A204.1 (cell line): ENCODE results near the gene IFI27L2.

Source experiments
- FAIRE-seq: peaks from 2 replicates; lab custom pipeline; 2012; peaks lifted over from hg19 to GRCh38; lab: Jason Lieb, UNC

IFI27L2 gene

DNA sequence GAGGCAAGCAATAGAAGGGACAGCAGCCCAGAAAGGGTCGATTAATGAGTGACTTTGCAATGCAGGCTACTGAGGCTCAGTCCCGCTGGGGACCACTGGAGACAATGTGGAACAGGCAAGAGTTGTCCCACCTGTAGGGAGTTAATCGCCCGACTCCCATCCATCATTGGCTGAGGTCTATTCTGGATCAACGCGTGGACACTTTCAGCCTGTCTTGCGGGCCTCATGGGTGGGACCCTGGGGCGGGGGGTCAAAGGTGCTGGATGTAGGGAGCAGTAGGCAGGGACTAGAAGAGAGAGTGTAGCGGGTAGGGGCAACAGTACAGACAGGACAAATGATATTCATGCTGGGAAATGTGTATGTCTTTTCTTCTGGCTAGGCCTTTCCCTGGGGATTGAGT lies 6.1 kb downstream of the IFI27L2 start:
- no peak for FAIRE-seq

DNA sequence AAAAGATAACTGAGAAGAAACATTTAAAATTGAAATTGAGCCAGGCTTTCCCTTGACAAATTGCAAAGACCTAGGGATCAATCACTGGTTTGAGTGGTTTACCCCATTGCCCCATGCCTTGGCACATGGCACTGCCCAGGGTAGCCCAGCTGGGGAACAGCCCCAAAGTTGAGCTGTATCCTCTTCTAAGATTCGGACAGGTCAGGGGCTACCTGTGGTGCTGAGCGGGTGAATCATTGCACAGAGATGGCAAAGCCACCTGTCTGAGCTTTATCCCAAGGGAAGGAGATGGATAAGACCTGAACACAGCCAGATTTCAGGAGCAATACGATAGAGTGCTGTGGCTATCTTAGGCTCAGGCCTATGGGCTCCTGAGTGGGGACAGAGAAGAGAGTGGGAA lies 7.0 kb downstream of the IFI27L2 start:
- FAIRE-seq = no peak

DNA sequence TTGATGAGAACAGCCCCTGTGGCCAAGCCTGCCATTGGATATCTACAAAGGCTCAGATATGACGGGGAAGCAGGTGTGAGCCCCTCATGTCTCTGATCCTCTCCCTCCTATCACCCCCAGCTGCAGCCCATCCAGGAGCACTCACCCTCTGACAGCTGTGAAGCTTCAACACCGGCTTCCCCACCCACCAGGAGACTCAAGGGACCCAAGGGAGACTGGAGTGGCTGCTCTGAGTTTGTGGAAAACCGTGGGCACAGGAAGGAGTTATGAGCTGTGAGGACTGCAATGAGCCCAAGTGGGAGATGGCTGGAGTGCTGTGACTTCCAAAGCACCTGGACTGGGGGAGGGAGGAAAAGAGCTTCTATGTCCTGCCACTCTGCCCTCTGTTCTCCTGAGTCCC lies 7.9 kb downstream of the IFI27L2 start:
- FAIRE-seq = no peak

DNA sequence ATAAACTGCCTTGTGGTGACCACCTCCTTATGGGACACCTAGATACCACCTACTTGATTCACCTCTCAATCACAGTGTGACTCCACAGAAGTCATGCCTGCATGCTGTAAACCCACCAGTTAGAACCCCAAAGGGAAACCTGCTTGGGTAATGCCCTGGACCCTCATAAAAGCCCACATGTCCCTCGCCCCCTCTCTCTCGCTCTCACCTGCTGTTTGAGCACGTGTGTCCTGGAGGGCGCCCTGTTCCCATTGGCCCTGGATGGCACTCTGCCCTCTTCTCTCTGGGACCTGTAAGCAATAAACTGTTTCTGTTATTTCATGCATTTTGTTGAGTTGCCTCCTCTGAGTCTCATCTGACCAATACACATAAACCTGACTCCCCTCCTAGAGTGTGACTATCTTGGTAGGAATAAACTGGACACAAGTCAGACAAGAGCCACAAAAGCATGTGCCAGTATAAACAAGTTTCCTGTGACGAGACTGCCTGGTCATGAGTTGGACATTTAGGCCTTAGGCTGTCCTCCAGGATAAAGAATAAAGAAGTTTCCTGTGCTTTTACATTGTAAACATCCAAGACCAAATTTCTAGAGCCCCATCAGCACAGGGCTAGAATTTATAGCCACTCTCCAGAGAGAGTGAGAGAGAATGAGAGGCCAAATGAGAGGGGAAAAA lies 8.6 kb downstream of the IFI27L2 start:
- no peak for FAIRE-seq

DNA sequence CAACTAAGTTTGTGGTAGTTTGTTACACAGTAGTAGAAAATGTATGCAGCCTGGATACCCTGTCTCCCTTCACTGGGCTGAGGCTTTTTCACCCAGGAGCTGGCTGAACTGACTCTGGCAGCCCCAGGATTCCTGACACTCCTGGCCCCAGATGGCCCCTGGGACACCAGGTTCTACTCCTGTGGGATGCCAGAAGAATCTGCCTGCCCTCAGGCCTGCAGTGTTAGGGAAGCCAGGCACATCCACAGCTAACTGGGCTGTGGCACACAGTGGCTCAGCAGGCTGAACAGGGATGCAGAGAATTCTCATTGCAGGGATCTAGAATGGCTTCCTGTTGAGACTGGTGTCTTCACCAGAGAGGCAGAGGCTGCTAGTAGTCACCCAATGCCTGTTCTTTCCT lies 10.3 kb downstream of the IFI27L2 start:
- no peak for FAIRE-seq

DNA sequence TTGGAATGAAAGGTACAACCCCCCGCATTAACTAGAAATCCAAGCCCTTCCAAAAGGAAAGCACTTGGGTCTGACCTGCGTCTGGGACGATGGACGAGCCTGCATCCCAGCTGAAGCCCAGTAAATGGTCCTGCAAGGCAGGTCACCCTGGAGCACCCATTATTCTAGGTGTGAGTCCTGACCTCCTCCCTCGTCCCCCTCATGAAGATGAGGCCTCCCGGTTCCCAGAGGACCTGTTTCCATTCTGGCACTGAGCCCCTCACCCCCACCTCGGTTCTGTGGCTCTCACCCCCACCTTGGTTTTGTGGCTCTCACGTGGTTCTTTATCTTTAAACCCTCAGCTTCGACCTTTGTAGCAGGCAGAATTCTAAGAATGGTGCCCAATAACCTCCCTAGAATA lies 11.5 kb downstream of the IFI27L2 start:
- no peak for FAIRE-seq

DNA sequence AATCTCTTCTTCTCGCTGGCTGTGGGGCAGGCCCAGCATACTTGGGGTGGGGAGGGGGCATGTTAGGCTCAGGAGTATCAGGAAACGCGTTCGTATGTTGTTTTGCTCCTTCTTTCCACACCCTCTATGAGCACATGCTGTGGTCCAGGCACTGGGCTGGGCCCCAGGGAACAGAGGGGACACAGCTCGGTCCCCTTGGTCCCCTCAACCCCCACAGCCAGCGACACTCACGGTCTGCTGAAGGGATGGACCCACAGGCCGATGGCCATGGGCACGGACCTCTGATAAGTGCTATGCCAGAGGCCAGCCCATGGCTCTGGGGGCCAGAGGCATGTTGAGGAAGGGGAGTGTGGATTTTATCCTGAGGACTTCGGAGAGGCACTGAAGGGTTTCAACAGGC lies 12.7 kb downstream of the IFI27L2 start:
- no peak for FAIRE-seq

DNA sequence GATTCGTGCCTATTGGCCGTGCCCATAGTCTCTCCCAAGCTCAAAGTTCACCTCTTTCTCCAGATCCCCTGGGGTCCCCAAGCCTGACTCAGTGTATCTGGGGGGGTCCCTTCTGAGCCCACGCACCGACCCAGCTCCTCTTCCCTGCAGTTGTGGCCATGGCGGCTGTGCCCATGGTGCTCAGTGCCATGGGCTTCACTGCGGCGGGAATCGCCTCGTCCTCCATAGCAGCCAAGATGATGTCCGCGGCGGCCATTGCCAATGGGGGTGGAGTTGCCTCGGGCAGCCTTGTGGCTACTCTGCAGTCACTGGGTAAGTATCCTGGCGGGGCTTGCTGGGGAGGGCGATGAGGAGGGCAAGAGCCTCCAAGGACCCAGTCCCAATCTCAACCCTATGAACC lies 13.8 kb downstream of the IFI27L2 start:
- no peak for FAIRE-seq

DNA sequence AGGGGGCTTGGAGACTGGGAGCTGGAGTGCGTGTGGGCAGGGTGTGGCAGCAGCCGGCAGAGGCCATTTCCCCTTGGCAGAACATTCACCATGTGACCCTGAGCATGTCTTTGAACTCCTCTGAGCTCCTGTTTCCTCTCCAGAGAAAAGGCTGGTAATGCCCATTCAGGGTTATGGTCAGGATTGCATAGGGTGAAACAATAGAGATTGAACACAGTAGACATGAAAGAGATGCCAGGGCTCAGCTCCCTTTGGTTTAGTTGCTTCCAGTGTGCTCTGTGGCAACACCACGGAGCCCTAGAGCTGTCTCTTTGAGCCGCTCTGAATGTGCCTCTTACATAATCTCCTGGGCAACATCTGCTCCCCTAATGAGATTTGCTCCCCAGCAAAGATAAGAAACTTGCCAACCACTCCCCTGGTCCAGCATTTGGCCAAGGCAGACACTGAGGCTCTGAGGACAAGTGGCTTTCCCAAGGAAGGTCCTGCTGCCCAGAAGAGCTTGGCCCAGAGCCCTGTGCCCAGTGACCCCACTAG lies 14.3 kb downstream of the IFI27L2 start:
- no peak for FAIRE-seq

DNA sequence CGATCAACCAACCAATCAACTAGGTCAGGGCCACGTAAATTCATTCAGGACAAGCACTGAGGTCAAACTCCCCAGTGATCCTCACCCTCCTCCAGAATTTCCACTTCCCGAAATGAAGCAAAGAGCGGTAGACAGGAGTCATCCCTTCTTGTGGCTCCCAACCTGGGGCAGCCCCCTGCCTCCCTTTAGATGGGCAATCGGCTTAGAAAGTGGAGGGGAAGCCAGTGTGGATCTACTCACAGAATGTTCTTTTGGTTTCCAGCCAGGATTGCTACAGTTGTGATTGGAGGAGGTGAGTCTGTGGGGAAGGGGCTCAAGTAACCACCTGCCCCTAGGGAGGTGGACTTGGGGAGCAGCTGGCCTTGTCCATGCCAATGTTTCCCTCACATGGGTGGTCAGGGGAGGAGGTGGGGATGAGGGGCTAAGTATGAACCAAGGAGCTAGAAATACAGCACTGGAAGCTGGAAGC lies 14.8 kb downstream of the IFI27L2 start:
- no peak for FAIRE-seq

DNA sequence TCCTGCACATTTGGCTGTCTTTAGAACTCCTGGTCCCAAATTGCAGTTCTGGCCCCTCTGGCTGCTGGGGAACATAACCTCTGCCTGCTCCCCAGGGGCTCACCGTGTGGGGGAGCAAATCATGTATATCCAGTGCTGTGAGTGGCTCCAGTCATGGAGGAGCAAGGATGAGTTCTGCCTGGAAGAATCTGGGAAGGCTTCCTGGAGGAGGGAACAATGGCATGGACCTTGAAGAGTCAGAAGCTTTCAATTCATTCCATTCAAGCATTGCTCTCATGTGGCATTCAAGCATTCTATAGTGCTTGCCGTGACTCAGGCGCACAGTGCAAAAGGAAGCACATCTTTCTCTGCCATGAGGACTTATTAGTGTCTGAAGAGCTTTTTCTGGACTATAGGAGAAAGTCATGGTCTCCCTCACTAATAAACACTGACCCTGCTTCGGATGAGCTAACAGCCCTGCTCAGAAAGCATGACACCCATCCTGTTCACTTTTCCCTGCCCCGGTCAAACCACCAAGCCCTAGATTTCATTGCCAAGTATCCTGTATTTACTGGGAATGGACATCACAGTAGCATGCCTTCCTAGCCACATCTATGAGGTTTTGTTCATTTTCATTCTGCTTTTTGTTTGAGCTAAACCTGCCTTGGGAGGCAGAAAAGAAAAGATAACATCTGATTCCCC lies 15.4 kb downstream of the IFI27L2 start:
- FAIRE-seq = no peak

DNA sequence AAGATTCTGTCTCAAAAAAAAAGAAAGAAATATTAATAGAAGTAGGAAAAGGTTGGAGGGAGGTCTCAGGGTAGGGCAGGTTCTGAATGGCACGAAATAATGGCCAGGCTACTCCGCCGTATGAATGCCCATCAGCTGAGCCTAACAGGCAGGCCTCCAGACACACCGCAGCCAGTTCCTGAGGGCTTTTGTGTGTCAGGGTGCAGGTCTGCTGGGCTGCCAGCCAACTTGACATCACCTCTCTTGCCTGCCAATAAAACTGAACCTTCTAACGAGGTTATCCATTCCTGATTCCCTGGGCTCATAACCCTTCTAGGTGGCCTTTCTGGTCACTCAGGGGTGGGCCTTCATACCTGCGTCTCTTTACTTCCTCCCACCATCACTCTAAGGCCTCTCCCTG lies 15.9 kb downstream of the IFI27L2 start:
- FAIRE-seq = no peak

DNA sequence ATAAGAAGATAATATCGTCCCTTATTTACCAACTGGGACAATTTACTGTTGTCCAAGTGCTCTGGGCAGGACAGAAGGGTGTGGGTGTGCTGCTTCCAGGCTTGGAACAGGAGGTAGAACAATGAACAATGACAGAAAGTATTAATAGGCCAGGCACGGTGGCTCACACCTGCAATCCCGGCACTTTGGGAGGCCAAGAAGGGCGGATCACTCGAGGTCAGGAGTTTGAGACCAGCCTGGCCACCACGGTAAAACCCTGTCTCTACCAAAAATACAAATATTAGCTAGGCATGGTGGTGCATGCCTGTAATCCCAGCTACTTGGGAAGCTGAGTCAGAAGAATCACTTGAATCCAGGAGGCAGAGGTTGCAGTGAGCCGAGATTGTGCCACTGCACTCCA lies 16.3 kb downstream of the IFI27L2 start:
- FAIRE-seq = no peak

DNA sequence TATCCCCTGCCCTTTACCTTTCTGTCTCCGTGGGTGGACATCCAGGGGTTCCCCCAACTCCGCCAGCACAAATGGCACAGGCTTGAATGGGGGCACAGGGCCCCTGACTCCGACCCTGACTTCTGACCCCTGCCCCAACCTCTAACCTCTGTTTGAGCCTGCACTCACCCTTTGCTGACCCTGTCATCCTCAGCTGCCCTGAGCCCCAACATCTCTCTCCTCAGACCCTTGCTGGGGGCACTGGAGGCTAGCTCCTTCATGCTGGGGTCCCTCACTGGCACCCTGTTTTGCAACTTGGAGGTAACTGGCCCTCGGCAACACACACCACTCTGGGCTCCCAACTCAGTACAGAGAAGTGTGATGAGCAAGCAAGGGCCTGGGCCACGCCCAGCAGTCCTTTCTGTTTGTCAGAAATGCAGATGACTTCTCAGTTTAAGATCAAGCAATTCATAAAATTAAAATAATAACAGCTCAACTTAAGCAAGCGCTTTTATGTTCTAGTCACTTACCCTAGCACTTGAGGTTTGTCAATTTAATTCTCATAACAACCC lies 16.8 kb downstream of the IFI27L2 start:
- FAIRE-seq = no peak

DNA sequence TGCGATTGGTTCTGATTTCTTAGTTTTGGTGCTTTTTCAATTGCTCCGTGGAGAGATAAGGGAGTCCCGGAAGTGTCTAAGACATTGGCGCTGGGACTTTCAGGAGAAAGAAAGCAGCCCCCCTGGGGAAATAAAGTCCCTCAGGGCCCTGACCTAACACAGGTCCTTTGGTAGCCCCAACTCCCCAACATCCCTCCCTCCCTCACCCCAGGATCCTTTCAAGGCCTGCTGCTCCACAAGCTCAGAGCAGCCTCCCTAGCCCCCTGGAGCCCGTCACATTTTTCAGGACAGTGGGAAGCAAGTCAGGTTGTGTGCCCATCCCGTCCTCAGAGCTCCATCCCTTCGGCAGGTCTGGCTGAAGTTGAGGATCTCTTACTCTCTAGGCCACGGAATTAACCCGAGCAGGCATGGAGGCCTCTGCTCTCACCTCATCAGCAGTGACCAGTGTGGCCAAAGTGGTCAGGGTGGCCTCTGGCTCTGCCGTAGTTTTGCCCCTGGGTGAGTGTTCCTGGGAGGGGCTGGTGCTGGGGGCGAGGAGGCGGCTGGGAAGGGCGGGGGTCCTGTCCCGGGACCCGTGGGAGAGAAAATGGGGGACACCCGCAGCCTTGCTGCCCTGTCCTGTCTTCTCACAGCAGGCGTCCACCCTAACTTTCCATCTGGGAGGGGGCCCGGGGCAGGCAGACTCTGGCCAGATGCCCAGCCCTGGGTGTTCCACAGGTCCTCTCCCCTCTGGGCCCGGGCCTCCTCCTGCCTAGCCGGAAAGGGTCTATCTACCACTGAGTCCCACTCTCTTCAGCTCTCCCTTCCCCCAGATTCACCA lies 17.9 kb downstream of the IFI27L2 start:
- FAIRE-seq = no peak

DNA sequence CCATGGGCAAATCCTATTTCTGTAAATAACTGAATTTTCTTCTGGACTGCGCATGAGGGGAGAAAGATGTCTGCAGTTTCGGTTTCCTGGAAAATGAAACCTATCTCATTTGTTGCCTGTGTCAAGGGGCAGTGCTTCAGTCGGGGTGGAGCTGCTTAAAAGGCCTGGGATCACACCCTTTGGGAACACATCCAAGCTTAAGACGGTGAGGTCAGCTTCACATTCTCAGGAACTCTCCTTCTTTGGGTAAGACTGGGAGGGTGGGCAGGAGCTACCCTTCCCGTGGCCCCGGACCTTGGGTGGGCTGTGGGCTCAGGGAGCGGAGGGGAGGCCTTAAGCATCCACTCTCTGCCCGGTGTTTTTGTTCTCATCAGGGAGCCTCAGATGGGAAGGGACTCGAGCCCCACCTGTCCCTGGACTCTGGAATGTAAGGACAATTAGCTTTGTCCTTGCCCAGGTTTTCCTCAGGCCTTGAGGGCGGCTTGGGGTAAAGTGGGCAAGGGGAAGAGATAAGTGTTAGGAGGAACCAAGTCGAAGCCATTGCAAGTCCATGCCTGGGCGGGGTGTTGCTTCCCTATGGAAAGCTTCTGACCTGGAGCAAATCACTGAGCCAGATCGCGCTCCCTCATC lies 18.7 kb downstream of the IFI27L2 start, which contains the start of gene IFI27:
Gene IFI27, plus strand, starts transcription at position 185 of the 630 bp plus-strand sequence.
- FAIRE-seq = no peak

DNA sequence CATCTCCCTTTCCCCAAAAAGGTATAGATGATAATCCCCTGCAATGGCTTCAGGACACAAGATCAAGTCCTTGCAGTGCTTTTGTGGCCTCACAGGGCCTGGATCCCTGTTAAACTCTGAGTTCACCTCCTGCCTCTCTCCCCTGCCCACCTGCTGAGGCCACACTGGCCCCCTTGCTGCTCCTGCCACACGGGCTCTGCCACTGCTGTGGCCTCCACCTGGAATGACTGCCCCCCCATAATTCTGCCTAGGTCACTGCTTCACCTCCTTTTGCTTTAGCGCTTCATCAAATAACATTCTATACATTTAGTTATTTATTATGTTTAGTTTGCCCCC lies 19.5 kb downstream of the IFI27L2 start:
- FAIRE-seq = no peak

DNA sequence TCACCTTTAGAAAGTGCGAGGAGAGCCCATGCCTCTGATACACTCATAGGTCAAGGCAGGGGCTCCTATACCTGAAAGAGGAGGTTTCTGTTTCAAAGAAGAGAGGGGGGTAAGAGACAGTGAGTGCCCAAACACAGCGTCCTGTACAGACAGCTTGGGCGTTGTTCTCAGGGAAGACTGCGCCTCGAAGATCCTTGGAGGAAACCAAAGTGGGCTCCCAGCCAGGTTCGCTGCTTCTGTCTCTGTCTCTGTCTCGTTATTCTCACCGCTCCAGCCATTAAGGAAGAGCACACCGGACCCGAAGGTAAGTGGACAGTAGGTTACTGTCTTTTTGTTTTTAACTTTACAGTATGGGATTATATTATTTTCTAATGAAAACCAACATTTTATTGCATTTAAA lies 24.7 kb downstream of the IFI27L2 start:
- FAIRE-seq = no peak

DNA sequence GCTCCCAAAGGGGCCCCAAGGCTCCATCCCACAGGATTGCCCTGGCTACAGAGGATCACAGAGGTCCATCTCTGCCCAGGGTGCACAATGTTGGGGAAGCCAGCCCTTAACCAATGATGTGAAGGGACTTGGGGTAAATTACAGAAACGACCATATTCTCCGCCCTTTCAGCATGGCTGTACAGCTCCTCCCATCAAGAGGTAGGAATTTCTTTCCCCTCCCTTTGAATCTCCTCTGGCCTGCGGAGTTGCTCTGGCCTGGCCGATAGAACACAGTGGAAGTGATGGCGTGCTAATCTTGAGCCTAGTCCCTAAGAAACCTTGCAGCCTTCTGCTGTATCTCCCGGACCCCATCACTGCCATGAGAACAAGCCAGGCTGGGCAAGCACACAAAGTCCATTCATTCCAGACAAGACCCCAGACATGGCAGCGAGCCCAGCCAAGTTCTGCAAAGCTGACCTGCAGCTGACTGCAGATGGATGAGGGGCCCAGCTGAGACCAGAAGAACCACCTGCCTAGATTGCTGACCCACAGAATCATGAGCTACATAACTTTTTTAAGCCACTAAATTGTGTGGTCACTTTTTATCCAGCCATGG lies 25.8 kb downstream of the IFI27L2 start:
- FAIRE-seq = no peak

DNA sequence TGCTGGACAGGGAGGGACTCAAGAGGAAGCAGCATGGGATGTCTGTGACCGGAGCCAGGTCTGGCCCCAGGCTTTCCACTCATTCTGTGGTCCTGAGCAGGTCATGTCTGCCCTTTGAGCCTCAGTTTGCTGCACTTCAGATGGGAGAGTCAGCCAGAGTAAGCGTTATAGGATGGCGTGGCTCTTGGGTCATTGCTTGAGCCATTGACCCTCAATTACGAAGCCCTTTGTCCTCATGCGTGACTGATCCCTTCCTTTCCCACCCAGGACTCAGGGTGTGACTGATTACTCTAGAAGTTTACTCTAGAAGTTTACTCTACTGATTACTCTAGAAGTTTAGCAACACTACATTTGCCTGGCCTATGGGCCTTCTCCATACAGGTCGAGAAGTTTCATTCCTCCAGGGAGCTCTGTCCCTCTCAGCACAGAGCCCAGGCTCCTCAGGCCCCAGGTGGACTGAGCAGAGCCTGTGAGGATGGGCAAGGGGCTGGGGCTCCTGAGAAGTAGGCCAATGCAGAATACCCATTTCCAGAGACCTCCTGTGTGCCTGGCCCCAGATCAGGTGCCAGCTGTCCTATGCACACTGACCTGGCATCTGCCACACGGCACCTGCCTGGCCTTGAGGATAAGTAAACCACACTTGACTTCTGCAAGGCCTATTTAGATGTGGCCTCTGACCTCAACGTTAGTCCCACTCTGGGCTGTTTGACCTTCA lies 26.5 kb downstream of the IFI27L2 start:
- FAIRE-seq = no peak

DNA sequence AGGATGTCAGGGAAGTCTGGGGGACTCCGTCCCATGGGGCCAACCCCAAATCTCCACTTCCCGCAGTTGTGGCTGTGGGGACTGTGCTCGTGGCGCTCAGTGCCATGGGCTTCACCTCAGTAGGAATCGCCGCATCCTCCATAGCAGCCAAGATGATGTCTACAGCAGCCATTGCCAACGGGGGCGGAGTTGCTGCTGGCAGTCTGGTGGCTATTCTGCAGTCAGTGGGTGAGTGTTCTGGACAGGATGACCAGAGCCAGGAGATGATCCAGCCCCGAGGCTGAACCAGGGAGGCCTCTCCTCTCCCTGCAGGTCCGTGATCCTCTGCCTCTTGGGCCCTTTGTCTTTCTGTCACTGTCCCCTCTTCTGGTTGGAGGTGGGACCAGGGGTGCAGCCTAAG lies 27.7 kb downstream of the IFI27L2 start:
- FAIRE-seq = no peak
